WTC11 (cell line): ENCODE data around the gene CNN1. TPM values are rescaled to one million over a fixed set of nuclear protein-coding genes. Genes with fewer than 3 reads are reported as not detected.

Experiments used
- ATAC-seq: fragments of 200-7000 bp; cut with Tn5 transposase; 2 replicates; pipeline ENCODE4 v1.10.0; 2021; ENCODE audit warnings: mild to moderate bottlenecking, moderate library complexity
- CTCF ChIA-PET: fragments of 300-600 bp; sonication (Branson Sonifier 250); formaldehyde crosslinking; loops from one replicate; lab custom pipeline; 2021; ENCODE audit warnings: antibody characterized with exemption; lab: Charles Lee
- POLR2A ChIA-PET: fragments of 350-600 bp; sonication (Branson Sonifier 250); formaldehyde crosslinking; loops from one replicate; lab custom pipeline; 2021; ENCODE audit warnings: antibody characterized with exemption; lab: Charles Lee
- DNase-seq: peaks from one replicate; pipeline ENCODE4 v3.0.0; 2021; ENCODE audit warnings: low spot score
- H3K27ac Mint-ChIP-seq: 2 replicates; pipeline ENCODE4 v1.8.0; 2021; ENCODE audit warnings: mixed read lengths
- H3K27me3 Mint-ChIP-seq: 2 replicates; pipeline ENCODE4 v1.8.0; 2021; ENCODE audit warnings: low read depth, mild to moderate bottlenecking, moderate library complexity, mixed read lengths
- H3K36me3 Mint-ChIP-seq: 2 replicates; pipeline ENCODE4 v1.8.0; 2021; ENCODE audit warnings: mixed read lengths
- H3K4me1 Mint-ChIP-seq: 2 replicates; pipeline ENCODE4 v1.8.0; 2022; ENCODE audit warnings: mixed read lengths
- H3K4me3 Mint-ChIP-seq: 2 replicates; pipeline ENCODE4 v1.8.0; 2021; ENCODE audit warnings: mild to moderate bottlenecking, moderate library complexity, mixed read lengths
- H3K9me3 Mint-ChIP-seq: 2 replicates; pipeline ENCODE4 v1.8.0; 2021; ENCODE audit warnings: mixed read lengths
- ARID4B ChIP-seq: sonication (generic); formaldehyde crosslinking; IDR thresholded peaks from 2 replicates; pipeline ENCODE4 v1.8.0; 2023; ENCODE audit warnings: missing genetic modification reagents, mild to moderate bottlenecking, borderline replicate concordance
- ATF2 ChIP-seq: sonication (generic); formaldehyde crosslinking; IDR thresholded peaks from 2 replicates; pipeline ENCODE4 v1.8.1; 2022; ENCODE audit warnings: low read depth, missing genetic modification reagents, borderline replicate concordance
- ATF6 ChIP-seq: sonication (generic); formaldehyde crosslinking; IDR thresholded peaks from 2 replicates; pipeline ENCODE4 v1.8.1; 2023; ENCODE audit warnings: mild to moderate bottlenecking, missing genetic modification reagents
- CTCF ChIP-seq: fragments of 200-600 bp; IDR thresholded peaks from 2 replicates; pipeline ENCODE4 v1.8.0; 2022; ENCODE audit warnings: antibody characterized with exemption
- ERG ChIP-seq: fragments of 250-450 bp; sonication (Bioruptor Pico); IDR thresholded peaks from 2 replicates; pipeline ENCODE4 v1.8.0; 2021; ENCODE audit warnings: mild to moderate bottlenecking
- ETV6 ChIP-seq: sonication (generic); formaldehyde crosslinking; IDR thresholded peaks from 2 replicates; pipeline ENCODE4 v1.8.1; 2022; ENCODE audit warnings: mild to moderate bottlenecking, missing genetic modification reagents
- GABPB1 ChIP-seq: sonication (generic); formaldehyde crosslinking; IDR thresholded peaks from 2 replicates; pipeline ENCODE4 v1.8.1; 2023; ENCODE audit warnings: mild to moderate bottlenecking, missing genetic modification reagents
- KAT7 ChIP-seq: sonication (generic); formaldehyde crosslinking; IDR thresholded peaks from 2 replicates; pipeline ENCODE4 v1.8.1; 2023; ENCODE audit warnings: missing genetic modification reagents, mild to moderate bottlenecking, borderline replicate concordance
- NR1H2 ChIP-seq: sonication (generic); formaldehyde crosslinking; IDR thresholded peaks from 2 replicates; pipeline ENCODE4 v1.9.0; 2021; ENCODE audit warnings: mild to moderate bottlenecking, moderate library complexity, missing genetic modification reagents
- RORB ChIP-seq: fragments of 250-450 bp; sonication (Bioruptor Pico); IDR thresholded peaks from 2 replicates; pipeline ENCODE4 v1.9.0; 2021; ENCODE audit warnings: mild to moderate bottlenecking
- SMAD3 ChIP-seq: sonication (generic); formaldehyde crosslinking; IDR thresholded peaks from 2 replicates; pipeline ENCODE4 v1.8.0; 2022; ENCODE audit warnings: missing genetic modification reagents, mild to moderate bottlenecking, borderline replicate concordance
- SOX15 ChIP-seq: fragments of 250-450 bp; sonication (Bioruptor Pico); IDR thresholded peaks from 2 replicates; pipeline ENCODE4 v1.9.0; 2021; ENCODE audit warnings: mild to moderate bottlenecking
- ZNF317 ChIP-seq: sonication (generic); formaldehyde crosslinking; IDR thresholded peaks from 2 replicates; pipeline ENCODE4 v1.8.1; 2023; ENCODE audit warnings: low read depth, mild to moderate bottlenecking, moderate library complexity, missing genetic modification reagents, borderline replicate concordance
- ZNF425 ChIP-seq: fragments of 250-450 bp; sonication (Bioruptor Pico); conservative IDR thresholded peaks from 2 replicates; pipeline ENCODE4 v1.9.0; 2021; ENCODE audit warnings: mild to moderate bottlenecking
- total RNA-seq: library from RNA; stranded (reverse); gene quantifications from 3 replicates; pipeline ENCODE4 v1.2.3, GENCODE V29; 2021
- TF ChIP-seq, protein P1 (sequence below): sonication (generic); formaldehyde crosslinking; IDR thresholded peaks from 2 replicates; pipeline ENCODE4 v1.8.1; 2023; ENCODE audit warnings: mild to moderate bottlenecking, moderate library complexity, missing genetic modification reagents

The CNN1 gene
- total RNA-seq, 1 experiment from 2014 or later, result 16.0 TPM

- H3K27me3 Mint-ChIP-seq, result no peaks in the 10 kb centered on the region
- POLR2A ChIA-PET, result interaction anchor here (1.2 kb wide), 1 partner anchor 13 kb away, joined by 3 read pairs; the partner anchor contains the start of gene CNN1
- CTCF ChIA-PET, result interaction anchor here (0.6 to 1.6 kb wide), 15 partner anchors 10 to 168 kb away, joined by 3 to 12 read pairs (median 4); partner anchors contain the start of genes CNN1 and EPOR
- no peak overlapping the region for H3K4me3 Mint-ChIP-seq
- H3K4me1 Mint-ChIP-seq, result no peaks in the 10 kb centered on the region
- ATAC-seq (peak; percentile 95), DNase-seq (peak; percentile 73)
- H3K9me3 Mint-ChIP-seq, result no peaks in the 10 kb centered on the region
- peaks cover 13% of the 10 kb centered on the region for H3K36me3 Mint-ChIP-seq
- no peak for TF ChIP-seq SOX15 (CRISPR knock-in tag)
- no peak for TF ChIP-seq GABPB1
- TF ChIP-seq ARID4B, result no peak
- TF ChIP-seq, protein P1, sequence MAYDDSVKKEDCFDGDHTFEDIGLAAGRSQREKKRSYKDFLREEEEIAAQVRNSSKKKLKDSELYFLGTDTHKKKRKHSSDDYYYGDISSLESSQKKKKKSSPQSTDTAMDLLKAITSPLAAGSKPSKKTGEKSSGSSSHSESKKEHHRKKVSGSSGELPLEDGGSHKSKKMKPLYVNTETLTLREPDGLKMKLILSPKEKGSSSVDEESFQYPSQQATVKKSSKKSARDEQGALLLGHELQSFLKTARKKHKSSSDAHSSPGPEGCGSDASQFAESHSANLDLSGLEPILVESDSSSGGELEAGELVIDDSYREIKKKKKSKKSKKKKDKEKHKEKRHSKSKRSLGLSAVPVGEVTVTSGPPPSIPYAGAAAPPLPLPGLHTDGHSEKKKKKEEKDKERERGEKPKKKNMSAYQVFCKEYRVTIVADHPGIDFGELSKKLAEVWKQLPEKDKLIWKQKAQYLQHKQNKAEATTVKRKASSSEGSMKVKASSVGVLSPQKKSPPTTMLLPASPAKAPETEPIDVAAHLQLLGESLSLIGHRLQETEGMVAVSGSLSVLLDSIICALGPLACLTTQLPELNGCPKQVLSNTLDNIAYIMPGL, result peak; percentile 53; the same call in 1 of the 2 replicates
- TF ChIP-seq ETV6 (CRISPR knock-in tag), result no peak
- peak; percentile 35; the same call in 1 of the 2 replicates for TF ChIP-seq CTCF
- TF ChIP-seq NR1H2 (CRISPR knock-in tag), result no peak
- TF ChIP-seq ZNF425 (CRISPR knock-in tag), result no peak
- H3K27ac Mint-ChIP-seq, result no peak overlapping the region
These were observed 13.1 kb downstream of the CNN1 start for GRCh38 chr19:11551603-11552235.

GRCh38 chr19:11552666-11553372 lies 14.2 kb downstream of the CNN1 start:
- Mint-ChIP-seq H3K27me3 (no peaks in the 10 kb centered on the region), H3K9me3 (no peaks in the 10 kb centered on the region), H3K4me1 (peaks cover 2% of the 10 kb centered on the region), H3K36me3 (peaks cover 13% of the 10 kb centered on the region), H3K27ac (peak overlapping the region; percentile 63; the same call in 1 of the 2 replicates), H3K4me3 (no peak overlapping the region)
- CTCF ChIA-PET, result interaction anchor here (0.8 to 1.6 kb wide), 6 partner anchors 11 to 171 kb away, joined by 3 to 11 read pairs (median 4); partner anchors contain the start of gene CNN1
- ATAC-seq, result no peak
- POLR2A ChIA-PET, result interaction anchor here (1.2 kb wide), 1 partner anchor 14 kb away, joined by 3 read pairs; the partner anchor contains the start of gene CNN1
- DNase-seq, result no peak
- TF ChIP-seq RORB (CRISPR knock-in tag) (no peak), ATF6 (CRISPR knock-in tag) (no peak), KAT7 (CRISPR knock-in tag) (no peak), SMAD3 (CRISPR knock-in tag) (no peak), ERG (CRISPR knock-in tag) (no peak), ATF2 (CRISPR knock-in tag) (no peak), NR1H2 (CRISPR knock-in tag) (no peak), ZNF317 (no peak)
